ENCODE data around the gene TWNK.

DNA sequence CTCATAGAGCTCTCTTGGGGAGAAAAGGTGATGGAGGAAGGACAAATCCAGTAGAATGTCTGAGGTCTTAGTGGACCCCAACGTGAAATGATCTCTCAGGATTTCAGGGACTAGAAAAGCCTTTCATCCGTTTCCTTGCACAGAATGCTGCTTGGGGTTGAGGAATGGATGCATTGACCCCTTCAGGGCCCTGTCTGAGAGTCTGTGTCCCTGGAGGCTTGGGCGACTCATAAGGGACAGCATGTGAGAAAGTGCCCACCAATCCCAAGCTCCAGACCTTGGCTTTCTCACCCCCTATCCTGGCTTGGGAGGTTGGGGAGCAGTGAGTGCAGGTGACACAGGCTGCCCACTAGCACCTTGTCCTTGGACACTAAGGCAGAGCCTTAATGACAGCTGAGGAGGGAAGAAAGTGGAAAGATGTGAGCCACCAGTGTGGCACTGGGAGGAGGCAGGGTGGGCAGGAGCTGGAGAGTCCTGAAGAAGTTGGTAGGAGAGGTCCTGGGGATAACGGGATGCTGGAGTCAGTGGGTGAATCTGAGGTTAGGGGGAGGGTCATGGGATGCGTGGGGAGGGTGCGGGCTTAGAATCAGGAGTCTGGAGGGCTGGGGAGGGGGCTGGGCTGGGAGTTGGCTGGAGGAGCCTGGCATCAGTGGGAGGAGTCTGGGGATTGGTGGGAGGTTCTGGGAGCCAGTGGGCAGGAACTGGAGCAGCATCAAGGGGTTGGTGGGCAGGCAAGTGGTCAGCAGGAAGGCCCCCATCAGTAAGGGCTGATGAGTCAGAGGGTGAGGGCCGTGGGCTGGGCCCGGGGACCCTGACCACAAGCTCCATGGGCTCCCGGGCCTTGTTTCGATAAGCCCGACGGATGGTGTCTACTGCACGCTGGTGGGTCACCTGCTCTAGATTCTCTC lies 20.8 kb downstream of the TWNK start:
- TF ChIP-seq, protein P1, sequence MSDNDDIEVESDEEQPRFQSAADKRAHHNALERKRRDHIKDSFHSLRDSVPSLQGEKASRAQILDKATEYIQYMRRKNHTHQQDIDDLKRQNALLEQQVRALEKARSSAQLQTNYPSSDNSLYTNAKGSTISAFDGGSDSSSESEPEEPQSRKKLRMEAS (IDR thresholded peaks at IDR 0.05): no peak
- no peak for TF ChIP-seq EHMT2 (IDR thresholded peaks at IDR 0.05; ENCODE audit: low read depth)
- TF ChIP-seq FOSL2 (IDR thresholded peaks at IDR 0.05): no peak
- no peak for TF ChIP-seq FOSL2 (CRISPR knock-in tag; IDR thresholded peaks at IDR 0.05)
- no peak for TF ChIP-seq RFX5 (IDR thresholded peaks at IDR 0.05)
- no peak for TF ChIP-seq EP300 (IDR thresholded peaks at IDR 0.05)
- no peak for TF ChIP-seq CTCF (IDR thresholded peaks at IDR 0.05)
- no peak for TF ChIP-seq NPAS2 (CRISPR knock-in tag; IDR thresholded peaks at IDR 0.05; ENCODE audit: borderline replicate concordance)

Data from A549 (cell line).